GM23248 (cell line): Measurements from ENCODE around the gene KCTD14. TPM values are rescaled to one million over a fixed set of nuclear protein-coding genes. Genes with fewer than 3 reads are reported as not detected.
A peak's percentile ranks its signal among the peaks of the same experiment; 100 is the strongest.

ENCODE experiments used
- DNase-seq: peaks from one replicate; pipeline ENCODE4 v3.0.0-alpha.2; 2015
- H2AFZ ChIP-seq: fragments of 200-600 bp; sonication (generic); 2 replicates; pipeline ENCODE4 v1.6.1; 2016; ENCODE audit warnings: antibody characterized with exemption
- H3F3A ChIP-seq: fragments of 200-600 bp; sonication (generic); 2 replicates; pipeline ENCODE4 v1.6.1; 2016; ENCODE audit warnings: mild to moderate bottlenecking, antibody characterized with exemption, mixed run types; ENCODE audit not compliant: insufficient read depth
- H3K27ac ChIP-seq: fragments of 200-600 bp; sonication (generic); 2 replicates; pipeline ENCODE4 v1.5.1; 2016; ENCODE audit warnings: mild to moderate bottlenecking
- H3K27me3 ChIP-seq: fragments of 200-600 bp; sonication (generic); replicated peaks from 2 replicates; pipeline ENCODE4 v1.6.1; 2016; ENCODE audit warnings: mild to moderate bottlenecking; ENCODE audit not compliant: insufficient read depth
- H3K36me3 ChIP-seq: fragments of 200-600 bp; sonication (generic); 2 replicates; pipeline ENCODE4 v1.6.1; 2016; ENCODE audit warnings: low read depth, mild to moderate bottlenecking
- H3K4me1 ChIP-seq: fragments of 200-600 bp; sonication (generic); 2 replicates; pipeline ENCODE4 v1.6.1; 2016; ENCODE audit warnings: mild to moderate bottlenecking; ENCODE audit not compliant: insufficient read depth
- H3K4me2 ChIP-seq: fragments of 200-600 bp; sonication (generic); one replicate; pipeline ENCODE4 v1.6.1; 2016; ENCODE audit warnings: mild to moderate bottlenecking; ENCODE audit not compliant: unreplicated experiment
- H3K4me3 ChIP-seq: fragments of 200-600 bp; sonication (generic); 2 replicates; pipeline ENCODE4 v1.5.1; 2016; ENCODE audit warnings: mild to moderate bottlenecking
- H3K79me2 ChIP-seq: fragments of 200-600 bp; sonication (generic); 2 replicates; pipeline ENCODE4 v1.6.1; 2016; ENCODE audit warnings: mild to moderate bottlenecking; ENCODE audit not compliant: insufficient read depth
- H3K9ac ChIP-seq: fragments of 200-600 bp; sonication (generic); 2 replicates; pipeline ENCODE4 v1.6.1; 2016; ENCODE audit warnings: mild to moderate bottlenecking
- H3K9me2 ChIP-seq: fragments of 200-600 bp; sonication (generic); 2 replicates; pipeline ENCODE4 v1.6.1; 2016; ENCODE audit warnings: mixed run types, mild to moderate bottlenecking, moderate library complexity; ENCODE audit not compliant: insufficient read depth
- H3K9me3 ChIP-seq: fragments of 200-600 bp; sonication (generic); one replicate; pipeline ENCODE4 v1.6.1; 2017; ENCODE audit warnings: low read depth
- H4K20me1 ChIP-seq: fragments of 200-600 bp; sonication (generic); 2 replicates; pipeline ENCODE4 v1.6.0; 2016; ENCODE audit not compliant: insufficient read depth
- EZH2 ChIP-seq: fragments of 200-600 bp; sonication (generic); IDR thresholded peaks from 2 replicates; pipeline ENCODE4 v1.6.1; 2018; ENCODE audit warnings: antibody characterized with exemption, mild to moderate bottlenecking; ENCODE audit not compliant: insufficient read depth, poor library complexity, severe bottlenecking
- EZH2phosphoT487 ChIP-seq: fragments of 200-600 bp; sonication (generic); IDR thresholded peaks from 2 replicates; pipeline ENCODE4 v1.6.1; 2018; ENCODE audit warnings: antibody characterized with exemption, moderate library complexity, mild to moderate bottlenecking, low read depth; ENCODE audit not compliant: insufficient read depth
- WGBS, 2 experiments: methylation state at CpG; one replicate each; pipeline ENCODE4 v1.1.6; 2015 to 2017; ENCODE audit warnings: low lambda C conversion rate in 2 of 2, low coverage in 1 of 2; ENCODE audit errors: missing lambda C conversion rate in 2 of 2; 5-methylcytosine and 5-hydroxymethylcytosine counted together
- in situ Hi-C: fragments of 300-500 bp; cut with MboI; formaldehyde crosslinking; loops from 2 replicates; pipeline ENCODE4 v1.15.0; 2020
- polyA plus RNA-seq: library from polyadenylated mRNA; unstranded; fragments of >200 nt; fragmentation: Nextera tagmentation; extraction: Ambion mirVana; gene quantifications from 2 replicates; pipeline ENCODE4 v1.2.1, GENCODE V29; 2016
- total RNA-seq: library from RNA; depleted of rRNA; stranded (reverse); fragments of >200 nt; shearing (Covaris generic); gene quantifications from 2 replicates; pipeline ENCODE4 v1.2.3, GENCODE V29; 2014; rRNA removed

KCTD14 gene
- total RNA-seq (0.63 and 1.4 TPM in 2 replicates), polyA plus RNA-seq (0.85 and 1.0 TPM in 2 replicates)

- no peaks in the 10 kb centered on the region for H3K9me3 ChIP-seq
- H3K4me1 ChIP-seq: no peaks in the 10 kb centered on the region
- TF ChIP-seq EZH2phosphoT487 (no peak), EZH2 (no peak)
- H3K79me2 ChIP-seq: no peaks in the 10 kb centered on the region
- H2AFZ ChIP-seq: peak within 1 kb of the TSS; percentile 72
- H3K36me3 ChIP-seq: no peaks in the 10 kb centered on the region
- peak within 1 kb of the TSS; percentile 62 for H3K4me2 ChIP-seq
- WGBS, 2 experiments: 22 to 23% methylated on average over 24 to 30 of the region's 37 CpGs
- peak within 1 kb of the TSS; percentile 64 for H3K4me3 ChIP-seq
- H4K20me1 ChIP-seq: no peaks in the 10 kb centered on the region
- no peaks in the 10 kb centered on the region for H3K27me3 ChIP-seq
- H3F3A ChIP-seq: no peaks in the 10 kb centered on the region
- H3K9ac ChIP-seq: peak within 1 kb of the TSS; percentile 37
- DNase-seq: peak; percentile 34
- no peak within 1 kb of the TSS for H3K27ac ChIP-seq
- in situ Hi-C loops: no loop called here
- H3K9me2 ChIP-seq: no peaks in the 10 kb centered on the region
These were observed at the start of gene KCTD14 for GRCh38 chr11:78022397-78023396. TSS of gene KCTD14 (minus strand) at chr11:78023276. CDS start at chr11:78023249, 27 bp downstream.

GRCh38 chr11:78072455-78072854, 49.4 kb upstream of the KCTD14 start:
- Histone ChIP-seq H2AFZ (no peak overlapping the region), H3F3A (no peaks in the 10 kb centered on the region), H3K4me3 (no peak overlapping the region), H3K9me3 (no peaks in the 10 kb centered on the region), H3K4me1 (peaks cover 3% of the 10 kb centered on the region; the same call in 1 of the 2 replicates), H3K4me2 (no peak overlapping the region), H3K79me2 (peaks cover 75% of the 10 kb centered on the region), H4K20me1 (no peaks in the 10 kb centered on the region), H3K36me3 (peaks cover 31% of the 10 kb centered on the region), H3K9me2 (no peaks in the 10 kb centered on the region), H3K27me3 (no peaks in the 10 kb centered on the region), H3K27ac (no peak overlapping the region), H3K9ac (no peak overlapping the region)
- TF ChIP-seq EZH2: no peak
- TF ChIP-seq EZH2phosphoT487: no peak
- WGBS, 2 experiments: 92 to 95% methylated on average over 4 of the region's 4 CpGs
- in situ Hi-C loops: no loop called here
- DNase-seq: no peak

GRCh38 chr11:78071717-78072116, 48.6 kb upstream of the KCTD14 start:
- in situ Hi-C loops: no loop called here
- Histone ChIP-seq H3F3A (no peaks in the 10 kb centered on the region), H3K79me2 (peaks cover 67% of the 10 kb centered on the region), H3K9me2 (no peaks in the 10 kb centered on the region), H3K4me1 (no peaks in the 10 kb centered on the region), H3K9me3 (no peaks in the 10 kb centered on the region), H2AFZ (no peak overlapping the region), H3K4me3 (no peak overlapping the region), H3K4me2 (no peak overlapping the region), H3K36me3 (peaks cover 32% of the 10 kb centered on the region), H4K20me1 (no peaks in the 10 kb centered on the region), H3K9ac (no peak overlapping the region), H3K27ac (no peak overlapping the region), H3K27me3 (no peaks in the 10 kb centered on the region)
- WGBS, 2 experiments: 91 to 92% methylated on average over 3 of the region's 3 CpGs
- TF ChIP-seq EZH2 (no peak), EZH2phosphoT487 (no peak)
- no peak for DNase-seq

GRCh38 chr11:78070621-78071020, 47.5 kb upstream of the KCTD14 start:
- no peaks in the 10 kb centered on the region for H3K9me2 ChIP-seq
- H3K9me3 ChIP-seq: no peaks in the 10 kb centered on the region
- in situ Hi-C loops: no loop called here
- H3K9ac ChIP-seq: no peak overlapping the region
- no peaks in the 10 kb centered on the region for H3F3A ChIP-seq
- no peak overlapping the region for H3K27ac ChIP-seq
- H2AFZ ChIP-seq: no peak overlapping the region
- H3K4me3 ChIP-seq: no peak overlapping the region
- H3K36me3 ChIP-seq: peaks cover 32% of the 10 kb centered on the region
- no peaks in the 10 kb centered on the region for H4K20me1 ChIP-seq
- no peak for DNase-seq
- H3K4me1 ChIP-seq: no peaks in the 10 kb centered on the region
- 97% methylated on average over 2 of the region's 2 CpGs for WGBS, 2 experiments
- peaks cover 56% of the 10 kb centered on the region for H3K79me2 ChIP-seq
- no peaks in the 10 kb centered on the region for H3K27me3 ChIP-seq
- TF ChIP-seq EZH2 (no peak), EZH2phosphoT487 (no peak)
- H3K4me2 ChIP-seq: no peak overlapping the region
